Islet of Langerhans (tissue), 1 donor: Measurements from ENCODE around the gene RPEL1.
"Not testable (repeated sequence)": the region's sequence is repeated elsewhere in the genome, so short reads cannot be mapped to it uniquely, and the experiment has no call there.

Experiments used
- FAIRE-seq: peaks from one replicate; lab custom pipeline; 2011; peaks lifted over from hg19 to GRCh38; lab: Jason Lieb, UNC

Gene RPEL1

DNA sequence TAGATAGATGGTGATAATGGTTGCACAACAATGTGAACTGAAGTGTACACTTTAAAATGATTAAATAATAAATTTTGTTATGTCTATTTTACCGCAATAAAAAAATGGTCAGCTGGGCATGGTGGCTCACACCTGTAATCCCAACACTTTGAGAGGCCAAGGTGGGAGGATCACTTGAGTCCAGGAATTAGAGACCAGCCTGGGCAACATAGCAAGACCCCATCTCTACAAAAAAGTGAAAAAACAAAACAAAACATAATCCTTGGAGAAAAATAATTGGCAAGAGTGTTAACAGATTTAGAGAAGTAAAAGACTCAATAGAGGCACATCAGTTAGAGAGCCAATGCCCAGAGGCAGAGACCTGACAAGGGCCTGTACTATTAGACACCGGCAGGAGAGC, 9.9 kb upstream of the RPEL1 start:
- no peak for FAIRE-seq

DNA sequence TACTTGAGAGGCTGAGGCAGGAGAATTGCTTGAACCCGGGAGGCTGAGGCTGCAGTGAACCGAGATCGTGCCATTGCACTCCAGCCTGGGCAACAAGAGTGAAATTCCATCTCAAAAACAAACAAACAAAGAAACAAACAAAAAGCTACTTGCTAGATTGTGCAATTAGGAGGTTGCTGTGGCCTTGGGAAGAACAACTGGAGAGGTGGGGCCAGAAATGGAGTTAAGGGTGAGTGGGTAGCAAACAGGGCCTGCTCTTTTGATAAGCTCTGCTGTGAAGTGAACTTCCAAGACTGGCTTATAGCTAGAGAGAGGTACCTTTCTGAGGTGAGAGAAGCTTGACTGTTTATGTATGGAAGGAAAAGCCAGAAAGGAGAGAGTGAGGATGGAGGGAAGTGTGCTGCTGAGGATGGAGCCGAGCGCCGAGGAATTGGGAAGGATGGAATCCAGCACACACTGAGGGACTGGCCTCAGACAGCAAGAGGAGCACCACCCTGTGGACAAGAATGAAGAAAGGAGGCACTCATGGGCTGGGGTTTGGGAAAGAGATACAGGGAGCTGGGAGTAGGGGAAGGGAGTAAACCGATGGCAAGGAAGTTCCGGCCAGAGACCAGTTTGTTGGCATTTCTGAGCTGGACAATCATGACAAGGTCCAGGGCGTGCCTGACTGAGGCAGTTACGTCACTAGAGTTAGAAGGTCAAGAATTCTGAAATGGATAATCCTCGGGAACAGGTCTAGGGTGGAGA, 7.0 kb upstream of the RPEL1 start:
- FAIRE-seq = no peak

DNA sequence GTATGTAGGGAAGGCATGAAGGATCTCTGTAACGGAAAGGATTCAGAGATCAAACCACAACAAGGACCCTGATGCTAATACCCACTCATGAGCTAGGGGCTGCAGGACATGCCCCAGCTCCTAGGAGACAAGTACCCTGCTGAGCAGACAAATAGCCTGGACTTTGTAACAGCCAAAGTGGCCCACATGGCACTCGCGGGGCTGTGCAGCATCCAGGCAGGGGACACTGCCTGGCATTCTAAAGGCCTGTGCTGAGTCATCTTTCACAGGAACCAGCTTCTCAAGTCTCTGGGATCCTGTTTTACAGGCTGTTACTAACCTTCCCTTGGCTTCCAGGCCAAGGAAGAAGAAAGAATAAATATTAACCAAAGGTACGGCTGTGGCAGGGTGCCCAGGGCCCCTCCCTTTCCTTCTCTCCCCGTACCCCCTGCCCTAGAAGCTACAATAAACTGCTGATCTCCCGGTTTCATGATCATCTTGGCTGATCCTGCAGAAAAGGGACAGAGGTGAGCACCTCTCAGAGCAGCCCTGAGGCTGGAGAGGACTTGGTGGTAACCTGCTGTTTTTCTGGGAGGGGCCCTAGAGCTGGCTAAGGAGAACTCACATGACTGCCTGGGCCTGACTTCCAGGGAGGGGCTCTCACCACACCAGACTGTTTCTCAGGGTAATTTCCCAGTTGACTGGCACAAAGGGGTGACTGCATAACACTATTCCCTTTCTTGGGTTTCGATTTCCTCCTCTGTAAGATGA, 4.2 kb upstream of the RPEL1 start:
- no peak for FAIRE-seq

DNA sequence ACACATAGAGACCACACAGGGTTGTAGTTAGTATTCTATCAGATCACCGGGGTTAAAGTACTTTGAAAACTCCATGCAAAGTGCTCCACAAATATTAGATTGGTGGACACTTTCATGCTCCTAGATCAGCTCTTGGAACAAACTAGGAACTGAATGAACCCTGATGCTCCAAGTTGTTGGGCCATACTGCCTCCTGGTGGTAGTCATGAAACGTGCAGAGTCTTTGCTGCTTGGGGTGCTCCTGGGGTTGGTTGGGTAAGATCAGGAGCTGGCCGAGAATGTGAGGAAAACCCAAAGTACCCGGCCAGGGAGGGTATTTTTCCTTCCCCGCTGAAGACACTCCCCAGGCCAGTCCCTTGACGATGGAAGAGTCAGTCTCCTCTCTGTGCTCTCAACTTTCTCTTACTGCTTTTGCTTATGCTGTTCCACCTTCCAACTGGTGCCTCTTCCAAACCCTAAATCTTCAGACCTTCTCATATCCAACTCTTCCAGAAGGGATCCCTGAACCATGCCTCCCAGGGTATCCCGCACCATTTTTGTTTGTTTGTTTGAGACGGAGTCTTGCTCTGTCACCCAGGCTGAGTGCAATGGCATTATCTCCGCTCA, 918 bp upstream of the RPEL1 start:
- no peak for FAIRE-seq

DNA sequence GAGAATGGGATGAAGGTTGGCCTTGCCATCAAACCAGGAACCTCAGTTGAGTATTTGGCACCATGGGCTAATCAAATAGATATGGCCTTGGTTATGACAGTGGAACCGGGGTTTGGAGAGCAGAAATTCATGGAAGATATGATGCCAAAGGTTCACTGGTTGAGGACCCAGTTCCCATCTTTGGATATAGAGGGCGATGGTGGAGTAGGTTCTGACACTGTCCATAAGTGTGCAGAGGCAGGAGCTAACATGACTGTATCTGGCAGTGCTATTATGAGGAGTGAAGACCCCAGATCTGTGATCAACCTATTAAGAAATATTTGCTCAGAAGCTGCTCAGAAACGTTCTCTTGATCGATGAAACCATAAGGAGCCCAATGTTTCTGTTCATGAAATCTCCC, 637 bp downstream of the RPEL1 start:
- no peak for FAIRE-seq

DNA sequence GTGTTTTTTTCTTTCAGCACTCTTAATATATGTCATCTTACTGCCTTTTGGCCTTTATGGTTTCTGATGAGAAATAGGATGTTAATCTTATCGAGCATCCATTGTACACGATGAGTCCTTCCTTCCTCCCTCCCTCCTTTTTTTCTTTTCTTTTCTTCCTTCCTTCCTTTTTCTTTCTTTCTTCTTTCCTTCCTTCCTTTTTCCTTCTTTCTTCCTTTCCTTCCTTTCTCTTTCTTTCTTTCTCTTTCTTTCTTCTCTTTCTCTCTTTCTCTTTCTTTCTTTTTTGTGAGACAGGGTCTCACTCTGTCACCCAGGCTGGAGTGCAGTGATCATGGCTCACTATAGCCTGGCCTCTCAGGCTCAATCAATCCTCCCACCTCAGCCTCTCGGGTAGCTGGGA, 8.4 kb downstream of the RPEL1 start:
- no peak for FAIRE-seq

DNA sequence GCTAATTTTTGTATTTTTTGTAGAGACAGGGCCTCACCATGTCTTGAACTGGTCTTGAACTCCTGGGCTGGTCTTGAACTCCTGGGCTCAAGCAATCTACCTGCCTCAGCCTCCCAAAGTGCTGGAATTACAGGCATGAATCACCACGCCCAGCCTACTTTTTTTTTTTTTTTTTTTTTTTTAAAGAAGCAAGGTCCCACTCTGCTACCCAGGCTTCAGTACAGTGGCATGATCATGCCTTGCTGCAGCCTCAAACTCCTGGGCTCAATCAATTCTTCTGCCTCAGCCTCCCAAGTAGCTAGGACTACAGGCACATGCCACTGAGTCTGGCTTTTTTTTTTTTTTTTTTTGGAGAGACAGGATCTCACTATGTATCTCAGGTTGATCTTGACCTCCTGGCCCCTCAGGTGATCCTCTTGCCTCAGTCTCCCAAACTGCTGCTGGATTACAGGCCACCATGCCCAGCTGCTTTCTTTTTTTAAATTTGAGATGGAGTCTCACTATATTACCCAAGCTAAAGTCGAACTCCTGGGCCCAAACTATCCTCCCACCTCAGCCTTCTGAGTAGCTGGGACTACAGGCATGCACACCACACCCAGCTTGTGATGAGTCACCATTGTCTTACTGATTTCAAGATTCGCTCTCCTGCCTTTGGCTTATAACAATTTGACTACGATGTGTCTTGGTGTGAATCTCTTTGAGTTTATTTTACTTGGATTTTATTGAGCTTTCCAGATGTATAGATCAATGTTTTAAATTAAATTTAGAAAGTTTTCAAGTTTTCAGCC, 9.0 kb downstream of the RPEL1 start:
- no peak for FAIRE-seq

DNA sequence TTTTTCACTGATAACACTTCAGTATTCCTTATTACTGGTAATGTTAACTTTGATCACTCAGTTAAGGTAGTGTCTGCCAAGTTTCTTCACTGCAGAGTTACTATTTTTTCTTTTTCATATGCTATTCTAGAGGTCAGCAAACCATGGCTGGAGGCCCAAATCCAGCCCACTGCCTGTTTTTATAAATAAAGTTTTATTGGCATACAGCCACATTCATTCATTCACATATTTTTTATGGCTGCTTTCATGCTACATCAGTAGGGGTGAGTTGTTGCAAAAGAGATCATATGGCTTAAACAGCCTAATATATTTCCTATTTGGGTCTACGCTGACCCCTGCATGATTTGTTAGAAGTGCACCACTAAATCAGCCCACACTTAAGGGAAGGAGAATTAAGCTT, 10.9 kb downstream of the RPEL1 start:
- no peak for FAIRE-seq

DNA sequence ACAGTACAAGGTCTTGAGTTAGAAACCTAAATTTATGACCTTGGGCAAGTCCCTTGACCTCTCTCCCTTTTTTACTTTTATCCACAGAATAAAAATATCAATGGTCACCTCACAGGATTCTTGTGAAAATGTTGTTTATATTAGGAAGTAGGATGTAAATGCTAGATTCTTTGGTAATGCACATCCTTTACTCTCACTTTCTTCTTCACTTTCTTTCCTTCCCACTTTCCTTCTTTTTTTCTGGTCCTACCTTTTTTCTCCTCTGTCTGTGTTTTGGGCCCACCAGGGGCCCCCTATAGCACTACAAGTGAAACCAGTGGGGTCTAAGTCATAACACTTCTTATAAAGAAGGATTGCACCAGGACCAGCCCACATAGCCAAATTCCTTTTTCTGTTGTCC, 12.1 kb downstream of the RPEL1 start:
- no peak for FAIRE-seq

DNA sequence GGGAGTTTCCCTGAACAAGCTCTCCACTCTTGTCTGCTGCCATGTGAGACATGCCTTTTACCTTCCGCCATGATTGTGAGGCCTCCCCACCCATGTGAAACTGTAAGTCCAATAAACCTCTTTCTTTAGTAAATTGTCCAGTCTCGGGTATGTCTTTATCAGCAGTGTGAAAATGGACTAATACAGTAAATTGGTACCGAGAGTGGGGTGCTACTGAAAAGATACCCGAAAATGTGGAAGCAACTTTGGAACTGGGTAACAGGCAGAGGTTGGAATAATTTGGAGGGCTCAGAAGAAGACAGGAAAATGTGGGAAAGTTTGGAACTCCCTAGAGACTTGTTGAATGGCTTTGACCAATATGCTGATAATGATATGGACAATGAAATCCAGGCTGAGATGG, 13.2 kb downstream of the RPEL1 start:
- not testable (repeated sequence) for FAIRE-seq

DNA sequence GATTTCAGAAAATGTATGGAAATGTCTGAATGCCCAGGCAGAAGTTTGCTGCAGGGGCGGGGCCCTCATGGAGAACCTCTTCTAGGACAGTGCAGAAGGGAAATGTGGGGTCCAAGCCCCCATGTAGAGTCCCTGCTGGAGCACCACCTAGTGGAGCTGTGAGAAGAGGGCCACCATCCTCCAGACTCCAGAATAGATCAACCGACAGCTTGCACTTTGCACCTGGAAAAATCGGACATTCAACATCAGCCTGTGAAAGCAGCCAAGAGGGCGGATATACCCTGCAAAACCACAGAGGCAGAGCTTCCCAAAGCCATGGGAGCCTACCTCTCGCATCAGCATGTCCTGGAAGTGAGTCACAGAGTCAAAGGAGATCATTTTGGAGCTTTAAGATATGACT, 14.3 kb downstream of the RPEL1 start:
- FAIRE-seq = no peak

DNA sequence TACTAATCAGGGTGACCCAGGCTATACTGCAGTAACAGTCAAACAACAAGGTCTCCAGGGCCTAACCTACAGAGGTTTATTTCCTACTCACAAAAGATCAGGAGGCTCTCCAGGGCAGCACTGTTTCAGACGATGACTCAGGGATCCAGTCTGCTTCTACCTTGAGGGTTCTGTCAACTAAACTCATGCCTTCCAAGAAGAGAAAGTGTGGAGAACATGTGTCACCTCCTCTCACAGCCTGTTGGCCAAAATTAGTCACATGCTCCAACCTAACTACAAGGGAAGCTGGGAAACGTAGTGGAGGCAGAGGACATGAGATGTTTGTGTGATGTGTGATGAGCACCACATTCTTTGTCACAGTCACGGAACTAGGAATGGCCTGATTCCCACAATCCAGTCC, 16.5 kb downstream of the RPEL1 start:
- no peak for FAIRE-seq

DNA sequence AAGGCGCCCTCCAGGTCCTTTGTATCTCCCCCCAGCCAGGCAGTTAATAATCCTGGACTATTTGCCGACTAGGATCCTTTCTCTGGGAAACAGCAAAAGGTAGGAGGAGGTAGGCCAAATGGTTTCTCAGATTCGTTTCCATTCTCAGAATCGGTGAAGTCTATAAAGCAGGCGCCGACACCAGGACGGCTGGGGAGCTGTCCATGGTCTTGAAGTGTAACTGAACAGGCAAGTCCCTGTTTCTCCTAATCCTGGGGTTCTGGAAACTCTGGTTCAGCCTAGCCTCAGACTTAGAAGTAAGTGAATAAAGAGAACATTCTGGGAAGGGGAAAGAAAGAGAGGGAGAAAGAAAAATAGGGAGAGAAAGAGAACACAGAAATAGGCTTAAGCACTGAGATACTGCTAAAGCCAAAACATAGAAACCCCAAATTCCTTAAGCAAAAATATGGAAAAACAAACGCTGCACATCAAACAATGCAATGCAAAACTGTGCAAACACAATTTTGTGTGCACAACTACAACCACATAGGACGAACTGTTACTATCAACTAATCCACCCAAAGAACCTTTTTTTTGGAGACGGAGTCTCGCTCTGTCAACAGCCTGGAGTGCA, 20.1 kb downstream of the RPEL1 start:
- no peak for FAIRE-seq

DNA sequence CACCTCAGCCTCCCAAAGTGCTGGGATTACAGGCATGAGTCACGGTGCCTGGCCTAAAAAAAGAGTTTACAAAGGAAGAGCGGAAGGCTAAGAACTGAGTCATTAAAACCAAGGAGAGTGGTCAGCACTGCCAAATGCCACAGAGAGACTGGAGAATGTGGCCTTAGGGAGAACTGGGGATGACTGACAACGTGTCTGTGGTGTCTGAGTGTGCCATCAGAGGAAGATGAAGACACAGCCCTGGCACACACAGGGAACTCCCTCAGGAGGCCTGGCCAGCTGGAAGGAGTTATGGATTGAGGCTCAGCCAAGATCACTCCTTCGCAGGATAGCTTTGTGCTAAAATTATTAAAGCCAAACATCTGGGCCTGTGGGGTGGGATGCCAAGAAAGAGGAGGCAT, 27.4 kb downstream of the RPEL1 start:
- no peak for FAIRE-seq

DNA sequence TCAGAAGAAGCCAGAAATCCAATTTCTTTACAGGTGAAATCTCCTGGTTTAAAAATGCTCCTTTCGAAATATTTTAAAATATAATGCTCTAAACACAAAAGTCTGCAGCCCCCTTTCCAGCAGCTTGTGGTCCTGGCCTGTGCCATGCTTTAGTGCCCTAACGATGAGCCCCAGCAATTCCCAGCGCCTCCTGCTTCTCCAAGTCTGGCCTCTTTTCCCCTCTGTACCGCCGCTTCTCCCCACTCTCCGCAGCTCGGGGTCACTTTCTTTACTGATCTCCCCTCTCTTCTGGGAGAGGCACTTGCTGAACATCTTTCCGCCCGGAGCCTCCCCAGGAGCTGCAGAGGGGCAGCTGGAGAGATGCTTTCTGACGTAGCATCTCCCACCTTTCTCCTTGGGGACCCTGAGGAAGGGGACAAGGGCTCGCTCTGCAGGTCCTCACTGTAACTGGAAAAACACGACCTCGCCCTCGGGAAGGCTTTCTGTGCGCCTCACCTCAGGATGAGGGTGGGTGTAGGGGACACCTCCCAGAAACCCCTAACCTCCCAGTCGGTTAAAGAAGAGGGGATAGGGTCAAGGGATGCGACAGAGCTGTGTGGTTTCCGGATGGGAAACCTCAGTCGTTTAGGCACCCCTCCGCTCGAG, 30.7 kb downstream of the RPEL1 start:
- no peak for FAIRE-seq

DNA sequence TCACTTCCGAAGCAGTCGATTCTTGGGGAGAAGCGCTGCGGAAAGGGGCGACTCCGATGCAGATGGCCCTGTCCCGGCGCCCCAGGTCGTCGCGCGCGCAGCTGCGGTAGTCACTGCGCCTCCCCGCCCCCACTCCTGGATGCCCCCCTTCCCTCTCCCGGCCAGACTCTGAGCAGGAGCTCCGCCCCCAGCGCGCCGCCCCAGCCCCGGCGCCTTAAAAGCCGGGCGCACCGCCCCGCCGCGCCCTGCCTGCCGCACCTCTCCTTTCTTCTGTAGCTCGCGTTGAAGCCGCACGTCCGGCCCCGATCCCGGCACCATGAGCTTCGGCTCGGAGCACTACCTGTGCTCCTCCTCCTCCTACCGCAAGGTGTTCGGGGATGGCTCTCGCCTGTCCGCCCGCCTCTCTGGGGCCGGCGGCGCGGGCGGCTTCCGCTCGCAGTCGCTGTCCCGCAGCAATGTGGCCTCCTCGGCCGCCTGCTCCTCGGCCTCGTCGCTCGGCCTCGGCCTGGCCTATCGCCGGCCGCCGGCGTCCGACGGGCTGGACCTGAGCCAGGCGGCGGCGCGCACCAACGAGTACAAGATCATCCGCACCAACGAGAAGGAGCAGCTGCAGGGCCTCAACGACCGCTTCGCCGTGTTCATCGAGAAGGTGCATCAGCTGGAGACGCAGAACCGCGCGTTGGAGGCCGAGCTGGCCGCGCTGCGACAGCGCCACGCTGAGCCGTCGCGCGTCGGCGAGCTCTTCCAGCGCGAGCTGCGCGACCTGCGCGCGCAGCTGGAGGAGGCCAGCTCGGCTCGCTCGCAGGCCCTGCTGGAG, 31.4 kb downstream of the RPEL1 start, which contains the start of gene INA:
Gene INA, plus strand, starts transcription at position 243 of the 817 bp plus-strand sequence. Its CDS starts 74 bp downstream, at position 317.
- no peak for FAIRE-seq

DNA sequence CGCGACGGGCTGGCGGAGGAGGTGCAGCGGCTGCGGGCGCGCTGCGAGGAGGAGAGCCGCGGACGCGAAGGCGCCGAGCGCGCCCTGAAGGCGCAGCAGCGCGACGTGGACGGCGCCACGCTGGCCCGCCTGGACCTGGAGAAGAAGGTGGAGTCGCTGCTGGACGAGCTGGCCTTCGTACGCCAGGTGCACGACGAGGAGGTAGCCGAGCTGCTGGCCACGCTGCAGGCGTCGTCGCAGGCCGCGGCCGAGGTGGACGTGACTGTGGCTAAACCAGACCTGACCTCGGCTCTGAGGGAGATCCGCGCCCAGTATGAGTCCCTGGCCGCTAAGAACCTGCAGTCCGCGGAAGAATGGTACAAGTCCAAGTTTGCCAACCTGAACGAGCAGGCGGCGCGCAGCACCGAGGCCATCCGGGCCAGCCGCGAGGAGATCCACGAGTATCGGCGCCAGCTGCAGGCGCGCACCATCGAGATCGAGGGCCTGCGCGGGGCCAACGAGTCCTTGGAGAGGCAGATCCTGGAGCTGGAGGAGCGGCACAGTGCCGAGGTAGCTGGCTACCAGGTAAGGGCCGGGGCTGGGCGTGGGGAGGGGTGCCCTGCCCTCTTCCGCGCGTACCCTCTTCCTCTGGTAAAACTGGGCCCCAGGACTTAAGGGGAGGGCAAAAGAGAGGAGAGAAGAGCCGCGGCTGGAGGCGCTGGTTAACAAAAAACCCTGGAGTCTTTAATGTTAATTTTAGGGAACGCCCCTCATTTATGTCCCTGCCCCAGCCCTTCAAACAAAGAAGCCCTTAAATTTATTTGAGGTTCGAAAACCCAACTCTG, 32.2 kb downstream of the RPEL1 start:
- FAIRE-seq = no peak

DNA sequence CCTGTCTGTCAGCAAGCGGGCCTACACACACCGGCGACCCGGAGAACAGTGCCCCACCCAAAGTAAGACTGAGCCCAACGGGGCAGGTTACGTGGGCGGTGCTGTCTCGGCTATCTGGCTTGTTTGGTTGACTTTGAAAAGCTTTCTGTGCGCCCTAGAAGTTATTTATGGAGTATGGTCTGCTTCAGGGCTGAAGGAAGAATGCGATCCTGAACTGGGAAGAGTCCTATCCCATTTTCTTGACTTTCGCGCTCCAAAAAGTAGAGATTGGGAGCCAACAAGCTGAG, 32.8 kb downstream of the RPEL1 start:
- no peak for FAIRE-seq

DNA sequence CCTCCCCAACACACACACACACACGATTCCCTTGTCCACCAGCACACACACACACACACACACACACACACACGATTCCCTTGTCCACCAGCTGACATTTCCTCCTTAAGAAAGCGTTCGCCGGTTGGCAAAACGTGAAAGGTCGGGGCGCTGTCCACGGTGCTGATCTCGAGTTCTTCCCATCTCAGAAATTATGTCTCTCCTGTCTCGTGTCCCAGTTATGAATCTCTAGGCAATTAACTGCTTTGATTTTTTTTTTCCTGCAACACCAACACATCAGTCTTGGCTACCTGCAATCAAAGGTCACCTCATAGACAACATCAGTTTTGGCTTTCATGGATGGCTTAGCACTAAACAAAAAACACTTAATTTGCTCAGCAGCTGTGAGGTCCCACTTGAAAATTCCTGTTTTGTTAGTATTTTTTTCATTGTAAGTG, 33.2 kb downstream of the RPEL1 start:
- no peak for FAIRE-seq

DNA sequence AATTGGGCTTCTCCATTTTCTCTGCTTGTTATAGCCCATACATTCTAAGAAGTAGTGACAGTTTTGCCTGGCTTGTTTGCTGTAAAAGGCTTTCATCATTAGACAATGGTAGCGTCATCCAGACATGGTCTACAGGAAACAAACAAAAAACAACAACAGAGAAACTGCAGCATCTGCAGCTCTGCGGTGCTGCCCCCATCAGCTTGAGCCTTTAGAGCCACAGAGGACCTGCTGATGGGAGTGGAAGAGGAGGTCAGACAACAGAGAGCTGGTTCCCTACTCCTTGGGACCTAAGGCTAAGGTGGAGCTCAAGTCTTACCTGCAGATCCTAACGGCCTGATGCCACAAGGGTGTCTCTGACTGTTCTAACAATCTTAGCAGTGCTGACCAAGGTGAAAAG, 34.3 kb downstream of the RPEL1 start:
- FAIRE-seq = no peak
